HepG2 (cell line): ENCODE measurements around the gene PADI1. TPM values are rescaled to one million over a fixed set of nuclear protein-coding genes. Genes with fewer than 3 reads are reported as not detected.

Source experiments
- CEBPG ChIP-seq: IDR thresholded peaks from 2 replicates; pipeline ENCODE4 v1.6.1; 2016
- HNRNPL ChIP-seq: fragments of 200-400 bp; formaldehyde crosslinking; IDR thresholded peaks from 2 replicates; pipeline ENCODE4 v1.6.1; 2017; ENCODE audit warnings: mild to moderate bottlenecking, low read depth, low read length
- MTF2 ChIP-seq: sonication (generic); formaldehyde crosslinking; IDR thresholded peaks from 2 replicates; pipeline ENCODE4 v1.5.0; 2020; ENCODE audit warnings: missing genetic modification reagents, borderline replicate concordance
- NFAT5 ChIP-seq: sonication (generic); formaldehyde crosslinking; IDR thresholded peaks from 2 replicates; pipeline ENCODE4 v1.4.0; 2020; ENCODE audit warnings: missing genetic modification reagents
- NR2C2 ChIP-seq: sonication (generic); formaldehyde crosslinking; IDR thresholded peaks from 2 replicates; pipeline ENCODE4 v1.4.0; 2020; ENCODE audit warnings: missing genetic modification reagents, mild to moderate bottlenecking, moderate library complexity, borderline replicate concordance
- NR2F6 ChIP-seq, 2 experiments: IDR thresholded peaks; 2 replicates each; pipeline ENCODE4 v1.6.1; 2016; ENCODE audit warnings: antibody characterized with exemption in 1 of 2, mild to moderate bottlenecking in 1 of 2
- PAF1 ChIP-seq: IDR thresholded peaks from 2 replicates; pipeline ENCODE4 v1.6.1; 2016; ENCODE audit warnings: missing genetic modification reagents, missing compliant biosample characterization
- PHF20 ChIP-seq: sonication (generic); formaldehyde crosslinking; IDR thresholded peaks from 2 replicates; pipeline ENCODE4 v1.5.0; 2020; ENCODE audit warnings: mild to moderate bottlenecking, missing genetic modification reagents
- RFXAP ChIP-seq: sonication (generic); formaldehyde crosslinking; IDR thresholded peaks from 2 replicates; pipeline ENCODE4 v1.4.0; 2020; ENCODE audit warnings: missing genetic modification reagents, borderline replicate concordance
- STAT5B ChIP-seq: sonication (generic); formaldehyde crosslinking; IDR thresholded peaks from 2 replicates; pipeline ENCODE4 v1.4.0; 2020; ENCODE audit warnings: missing genetic modification reagents
- TIGD3 ChIP-seq: sonication (generic); formaldehyde crosslinking; IDR thresholded peaks from 2 replicates; pipeline ENCODE4 v1.5.1; 2020; ENCODE audit warnings: mild to moderate bottlenecking, missing genetic modification reagents, borderline replicate concordance
- ZFP91 ChIP-seq: sonication (generic); formaldehyde crosslinking; IDR thresholded peaks from 2 replicates; pipeline ENCODE4 v1.9.0; 2022; ENCODE audit warnings: missing genetic modification reagents, mild to moderate bottlenecking, borderline replicate concordance
- ZNF251 ChIP-seq: sonication (generic); formaldehyde crosslinking; IDR thresholded peaks from 2 replicates; pipeline ENCODE4 v1.9.0; 2021; ENCODE audit warnings: mild to moderate bottlenecking, missing genetic modification reagents
- ZNF282 ChIP-seq: fragments of 450-650 bp; IDR thresholded peaks from 2 replicates; pipeline ENCODE4 v1.6.1; 2018; ENCODE audit not compliant: partially characterized antibody
- ZNF503 ChIP-seq: sonication (generic); formaldehyde crosslinking; IDR thresholded peaks from 2 replicates; pipeline ENCODE4 v1.4.0; 2020; ENCODE audit warnings: missing genetic modification reagents
- ZNF549 ChIP-seq: sonication (generic); formaldehyde crosslinking; IDR thresholded peaks from 2 replicates; pipeline ENCODE4 v1.5.0; 2020; ENCODE audit warnings: missing genetic modification reagents
- ZSCAN25 ChIP-seq: sonication (generic); formaldehyde crosslinking; IDR thresholded peaks from 2 replicates; pipeline ENCODE4 v1.8.0; 2022; ENCODE audit warnings: mild to moderate bottlenecking, missing genetic modification reagents
- polyA plus RNA-seq, 8 experiments: library from polyadenylated mRNA; depleted of rRNA in 3 of 8; stranded (reverse) in 7 of 8; unstranded in 1 of 8; fragments of >200 nt; fragmentation: Illumina TruSeq in 4 of 8; extraction: Trizol in 4 of 8; gene quantifications; 2 replicates each; pipeline versions ENCODE4 v1.2.1 to v1.2.3, GENCODE V29; 2011 to 2016; ENCODE audit warnings: low read depth in 4 of 8, missing spikeins in 1 of 8, mixed read lengths in 1 of 8; ENCODE audit not compliant: insufficient read depth in 1 of 8
- total RNA-seq, 5 experiments: library from RNA; depleted of rRNA; stranded (reverse); fragments of >200 nt; fragmentation: Illumina TruSeq; extraction: Trizol; gene quantifications; 2 replicates each; pipeline ENCODE4 v1.2.3, GENCODE V29; 2016; ENCODE audit warnings: low read depth in 1 of 5

Gene PADI1
- total and polyA plus RNA-seq, 2 of the 13 experiments (the other 11 are each of a cell fraction or from before 2014, with no cell fraction given): not detected

GRCh38 chr1:17236779-17237560 is 32.0 kb downstream of the PADI1 start (continued):
- TF ChIP-seq NFAT5 (CRISPR knock-in tag): no peak
- peak; percentile 40; the same call in 1 of the 2 replicates for TF ChIP-seq ZSCAN25
- peak; percentile 32; the same call in 1 of the 2 replicates for TF ChIP-seq NR2F6 (IDR thresholded peaks at IDR 0.05)
- TF ChIP-seq NR2F6 (CRISPR knock-in tag; IDR thresholded peaks at IDR 0.05): 0 out of 2 replicates have a peak, but pooled peaks have one; percentile 17
- no peak for TF ChIP-seq RFXAP
- peak; percentile 23; the same call in 1 of the 2 replicates for TF ChIP-seq ZFP91 (CRISPR knock-in tag)
- no peak for TF ChIP-seq ZNF549 (CRISPR knock-in tag)
- no peak for TF ChIP-seq ZNF282
- no peak for TF ChIP-seq STAT5B
- TF ChIP-seq PAF1 (CRISPR knock-in tag): no peak
- no peak for TF ChIP-seq TIGD3 (CRISPR knock-in tag)
- TF ChIP-seq CEBPG: no peak
- no peak for TF ChIP-seq PHF20
- 0 out of 2 replicates have a peak, but pooled peaks have one; percentile 34 for TF ChIP-seq NR2C2 (CRISPR knock-in tag)
- no peak for TF ChIP-seq ZNF503 (CRISPR knock-in tag)
- no peak for TF ChIP-seq ZNF251 (CRISPR knock-in tag)
- 0 out of 2 replicates have a peak, but pooled peaks have one; percentile 19 for TF ChIP-seq MTF2 (CRISPR knock-in tag)
- 0 out of 2 replicates have a peak, but pooled peaks have one; percentile 56 for TF ChIP-seq HNRNPL
